Measurements from ENCODE around the gene NFE2L2. TPM values are rescaled to one million over a fixed set of nuclear protein-coding genes. Genes with fewer than 3 reads are reported as not detected.
A peak's percentile ranks its signal among the peaks of the same experiment; 100 is the strongest.

The NFE2L2 gene
- total and polyA plus RNA-seq, 9 of the 15 experiments (the other 6 are each of a cell fraction or from before 2014, with no cell fraction given), result 29.3 to 120 (median 59.3) TPM

DNA sequence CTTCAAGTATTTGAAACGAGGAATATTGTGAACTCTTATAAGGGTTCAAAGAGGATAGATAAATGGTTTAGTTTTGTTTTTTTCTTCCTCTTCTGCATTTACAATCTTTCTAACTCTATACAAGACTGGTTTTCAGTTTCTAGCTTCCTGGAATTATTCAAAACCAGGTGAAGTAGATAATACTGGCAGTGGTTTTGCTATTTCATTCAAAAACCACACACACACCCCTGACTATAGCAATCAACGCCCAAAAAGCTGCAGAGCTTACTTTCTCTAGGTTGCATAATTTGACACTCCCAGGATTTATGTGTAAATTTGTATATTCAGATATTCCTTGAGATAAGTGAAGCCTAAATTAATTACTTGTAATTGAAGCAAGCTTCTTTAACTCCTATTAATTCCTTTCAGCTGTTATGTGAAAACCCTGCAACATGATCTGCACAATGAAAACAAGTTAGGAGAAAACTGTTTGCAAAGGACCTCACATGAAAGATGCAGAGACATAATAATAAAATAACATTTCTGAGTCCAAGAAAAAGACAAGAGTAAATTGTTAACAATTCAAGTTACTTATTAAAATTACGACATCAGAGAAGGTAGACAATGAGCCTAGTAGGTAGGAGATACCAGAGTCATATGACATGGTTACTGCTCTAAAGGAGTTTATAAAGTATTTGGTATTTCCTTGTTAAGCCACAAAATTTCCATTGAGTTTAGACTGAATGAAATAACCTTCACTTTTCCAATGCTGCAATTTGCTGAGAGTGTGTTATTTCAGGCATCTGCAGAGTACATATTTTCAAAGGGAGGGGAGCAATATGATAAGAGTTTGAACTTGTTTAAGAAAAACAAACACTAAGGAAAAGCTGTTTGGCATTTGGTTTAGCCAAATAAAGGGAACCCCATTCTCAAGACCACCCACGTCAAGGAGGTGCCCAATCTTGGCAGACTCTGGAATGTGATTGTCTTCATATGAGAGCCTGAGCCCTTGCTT, 1.6 kb upstream of the NFE2L2 start (continued):
- TF ChIP-seq, protein P1, sequence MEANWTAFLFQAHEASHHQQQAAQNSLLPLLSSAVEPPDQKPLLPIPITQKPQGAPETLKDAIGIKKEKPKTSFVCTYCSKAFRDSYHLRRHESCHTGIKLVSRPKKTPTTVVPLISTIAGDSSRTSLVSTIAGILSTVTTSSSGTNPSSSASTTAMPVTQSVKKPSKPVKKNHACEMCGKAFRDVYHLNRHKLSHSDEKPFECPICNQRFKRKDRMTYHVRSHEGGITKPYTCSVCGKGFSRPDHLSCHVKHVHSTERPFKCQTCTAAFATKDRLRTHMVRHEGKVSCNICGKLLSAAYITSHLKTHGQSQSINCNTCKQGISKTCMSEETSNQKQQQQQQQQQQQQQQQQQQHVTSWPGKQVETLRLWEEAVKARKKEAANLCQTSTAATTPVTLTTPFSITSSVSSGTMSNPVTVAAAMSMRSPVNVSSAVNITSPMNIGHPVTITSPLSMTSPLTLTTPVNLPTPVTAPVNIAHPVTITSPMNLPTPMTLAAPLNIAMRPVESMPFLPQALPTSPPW (CRISPR knock-in tag; IDR thresholded peaks at IDR 0.05), result no peak
- no peak for TF ChIP-seq PTRF (tag; IDR thresholded peaks at IDR 0.05)
- no peak for TF ChIP-seq TGIF2 (CRISPR knock-in tag; IDR thresholded peaks at IDR 0.05)
- no peak for TF ChIP-seq POU5F1 (IDR thresholded peaks at IDR 0.05; ENCODE audit: borderline replicate concordance, low read depth, low read length, partially characterized antibody)
- peak; percentile 97 for TF ChIP-seq HDAC2 (IDR thresholded peaks at IDR 0.05)
- TF ChIP-seq, protein P2, sequence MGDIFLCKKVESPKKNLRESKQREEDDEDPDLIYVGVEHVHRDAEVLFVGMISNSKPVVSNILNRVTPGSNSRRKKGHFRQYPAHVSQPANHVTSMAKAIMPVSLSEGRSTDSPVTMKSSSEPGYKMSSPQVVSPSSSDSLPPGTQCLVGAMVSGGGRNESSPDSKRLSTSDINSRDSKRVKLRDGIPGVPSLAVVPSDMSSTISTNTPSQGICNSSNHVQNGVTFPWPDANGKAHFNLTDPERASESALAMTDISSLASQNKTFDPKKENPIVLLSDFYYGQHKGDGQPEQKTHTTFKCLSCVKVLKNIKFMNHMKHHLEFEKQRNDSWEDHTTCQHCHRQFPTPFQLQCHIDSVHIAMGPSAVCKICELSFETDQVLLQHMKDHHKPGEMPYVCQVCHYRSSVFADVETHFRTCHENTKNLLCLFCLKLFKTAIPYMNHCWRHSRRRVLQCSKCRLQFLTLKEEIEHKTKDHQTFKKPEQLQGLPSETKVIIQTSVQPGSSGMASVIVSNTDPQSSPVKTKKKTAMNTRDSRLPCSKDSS (IDR thresholded peaks at IDR 0.05; ENCODE audit: low read depth, partially characterized antibody), result no peak
- TF ChIP-seq L3MBTL2 (IDR thresholded peaks at IDR 0.05), result no peak
- TF ChIP-seq, protein P3, sequence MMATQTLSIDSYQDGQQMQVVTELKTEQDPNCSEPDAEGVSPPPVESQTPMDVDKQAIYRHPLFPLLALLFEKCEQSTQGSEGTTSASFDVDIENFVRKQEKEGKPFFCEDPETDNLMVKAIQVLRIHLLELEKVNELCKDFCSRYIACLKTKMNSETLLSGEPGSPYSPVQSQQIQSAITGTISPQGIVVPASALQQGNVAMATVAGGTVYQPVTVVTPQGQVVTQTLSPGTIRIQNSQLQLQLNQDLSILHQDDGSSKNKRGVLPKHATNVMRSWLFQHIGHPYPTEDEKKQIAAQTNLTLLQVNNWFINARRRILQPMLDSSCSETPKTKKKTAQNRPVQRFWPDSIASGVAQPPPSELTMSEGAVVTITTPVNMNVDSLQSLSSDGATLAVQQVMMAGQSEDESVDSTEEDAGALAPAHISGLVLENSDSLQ (IDR thresholded peaks at IDR 0.05), result peak; percentile 94
- TF ChIP-seq, protein P4, sequence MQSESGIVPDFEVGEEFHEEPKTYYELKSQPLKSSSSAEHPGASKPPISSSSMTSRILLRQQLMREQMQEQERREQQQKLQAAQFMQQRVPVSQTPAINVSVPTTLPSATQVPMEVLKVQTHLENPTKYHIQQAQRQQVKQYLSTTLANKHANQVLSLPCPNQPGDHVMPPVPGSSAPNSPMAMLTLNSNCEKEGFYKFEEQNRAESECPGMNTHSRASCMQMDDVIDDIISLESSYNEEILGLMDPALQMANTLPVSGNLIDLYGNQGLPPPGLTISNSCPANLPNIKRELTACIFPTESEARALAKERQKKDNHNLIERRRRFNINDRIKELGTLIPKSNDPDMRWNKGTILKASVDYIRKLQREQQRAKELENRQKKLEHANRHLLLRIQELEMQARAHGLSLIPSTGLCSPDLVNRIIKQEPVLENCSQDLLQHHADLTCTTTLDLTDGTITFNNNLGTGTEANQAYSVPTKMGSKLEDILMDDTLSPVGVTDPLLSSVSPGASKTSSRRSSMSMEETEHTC (IDR thresholded peaks at IDR 0.05), result no peak
- TF ChIP-seq HNRNPK (IDR thresholded peaks at IDR 0.05; ENCODE audit: low read depth, low read length, poor library complexity, severe bottlenecking), result no peak
- TF ChIP-seq SPI1 (IDR thresholded peaks at IDR 0.05; ENCODE audit: borderline replicate concordance, low read depth, low read length), result no peak
- TF ChIP-seq, protein P5, sequence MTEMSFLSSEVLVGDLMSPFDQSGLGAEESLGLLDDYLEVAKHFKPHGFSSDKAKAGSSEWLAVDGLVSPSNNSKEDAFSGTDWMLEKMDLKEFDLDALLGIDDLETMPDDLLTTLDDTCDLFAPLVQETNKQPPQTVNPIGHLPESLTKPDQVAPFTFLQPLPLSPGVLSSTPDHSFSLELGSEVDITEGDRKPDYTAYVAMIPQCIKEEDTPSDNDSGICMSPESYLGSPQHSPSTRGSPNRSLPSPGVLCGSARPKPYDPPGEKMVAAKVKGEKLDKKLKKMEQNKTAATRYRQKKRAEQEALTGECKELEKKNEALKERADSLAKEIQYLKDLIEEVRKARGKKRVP (CRISPR knock-in tag; IDR thresholded peaks at IDR 0.05), result peak; percentile 90
- no peak; the same call in 1 of the 2 replicates for TF ChIP-seq ZNF24 (IDR thresholded peaks at IDR 0.05)
- TF ChIP-seq ZC3H11A (IDR thresholded peaks at IDR 0.05; ENCODE audit: low read depth, low read length), result no peak
- TF ChIP-seq U2AF2 (optimal IDR thresholded peaks at IDR 0.05; ENCODE audit: low read depth, low read length), result no peak
- TF ChIP-seq ZNF830 (CRISPR knock-in tag; IDR thresholded peaks at IDR 0.05), result no peak
- TF ChIP-seq, protein P6, sequence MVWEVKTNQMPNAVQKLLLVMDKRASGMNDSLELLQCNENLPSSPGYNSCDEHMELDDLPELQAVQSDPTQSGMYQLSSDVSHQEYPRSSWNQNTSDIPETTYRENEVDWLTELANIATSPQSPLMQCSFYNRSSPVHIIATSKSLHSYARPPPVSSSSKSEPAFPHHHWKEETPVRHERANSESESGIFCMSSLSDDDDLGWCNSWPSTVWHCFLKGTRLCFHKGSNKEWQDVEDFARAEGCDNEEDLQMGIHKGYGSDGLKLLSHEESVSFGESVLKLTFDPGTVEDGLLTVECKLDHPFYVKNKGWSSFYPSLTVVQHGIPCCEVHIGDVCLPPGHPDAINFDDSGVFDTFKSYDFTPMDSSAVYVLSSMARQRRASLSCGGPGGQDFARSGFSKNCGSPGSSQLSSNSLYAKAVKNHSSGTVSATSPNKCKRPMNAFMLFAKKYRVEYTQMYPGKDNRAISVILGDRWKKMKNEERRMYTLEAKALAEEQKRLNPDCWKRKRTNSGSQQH (CRISPR knock-in tag; IDR thresholded peaks at IDR 0.05), result no peak

Measured in K562 (cell line).